ENCODE data around the gene ZDHHC14. TPM values are rescaled to one million over a fixed set of nuclear protein-coding genes. Genes with fewer than 3 reads are reported as not detected.

The ZDHHC14 gene
- total RNA-seq, 1 donor from 2014 or later = 14.4 TPM

- H3K4me3 Mint-ChIP-seq = peak overlapping the region; percentile 13
- H3K9me3 Mint-ChIP-seq = no peaks in the 10 kb centered on the region
- peaks cover 8% of the 10 kb centered on the region for H3K27me3 Mint-ChIP-seq (ENCODE audit: insufficient read depth)
- intact Hi-C loops (cut with micrococcal nuclease) = loop anchor here (2.0 kb wide), 1 partner anchor 227 kb away; no protein-coding TSS in a partner anchor
- peaks cover 21% of the 10 kb centered on the region for H3K36me3 Mint-ChIP-seq (ENCODE audit: low read depth)
- no peak for DNase-seq (ENCODE audit: low spot score)
- peaks cover 55% of the 10 kb centered on the region for H3K4me1 Mint-ChIP-seq (ENCODE audit: low read depth)
- peak overlapping the region; percentile 56 for H3K27ac Mint-ChIP-seq
These were observed 156.6 kb downstream of the ZDHHC14 start for GRCh38 chr6:157537556-157537955.

GRCh38 chr6:157538168-157538567, 157.2 kb downstream of the ZDHHC14 start:
- Mint-ChIP-seq H3K4me3 (no peak overlapping the region), H3K9me3 (no peaks in the 10 kb centered on the region), H3K36me3 (ENCODE audit: low read depth) (peaks cover 21% of the 10 kb centered on the region), H3K27ac (peak overlapping the region; percentile 65), H3K27me3 (ENCODE audit: insufficient read depth) (peaks cover 8% of the 10 kb centered on the region), H3K4me1 (ENCODE audit: low read depth) (peaks cover 52% of the 10 kb centered on the region)
- DNase-seq (ENCODE audit: low spot score) = no peak
- intact Hi-C loops (cut with micrococcal nuclease) = no loop called here

DNA sequence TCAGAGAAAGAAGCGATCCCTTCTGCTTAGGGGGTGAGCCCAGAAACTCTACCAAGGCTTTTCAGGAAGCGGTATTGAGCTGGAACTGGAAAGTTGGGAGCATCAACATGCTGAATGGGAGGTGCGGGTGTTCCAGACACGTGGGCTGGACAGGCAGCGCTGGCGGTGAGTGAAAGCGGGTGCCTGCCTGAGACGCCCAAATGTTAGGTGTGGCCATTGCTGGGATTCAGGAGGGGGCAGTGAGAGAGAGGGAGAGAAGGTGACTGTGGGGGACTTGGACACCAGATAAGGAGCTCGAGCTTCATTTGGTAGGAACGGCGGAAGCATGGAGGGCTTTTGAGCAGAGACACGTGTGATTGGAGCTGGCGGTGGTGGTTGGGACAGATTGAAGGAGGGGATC, 157.7 kb downstream of the ZDHHC14 start:
- peak overlapping the region; percentile 65 for H3K27ac Mint-ChIP-seq
- intact Hi-C loops (cut with micrococcal nuclease) = no loop called here
- no peaks in the 10 kb centered on the region for H3K9me3 Mint-ChIP-seq
- H3K4me1 Mint-ChIP-seq (ENCODE audit: low read depth) = peaks cover 48% of the 10 kb centered on the region
- peaks cover 24% of the 10 kb centered on the region for H3K36me3 Mint-ChIP-seq (ENCODE audit: low read depth)
- no peak overlapping the region for H3K4me3 Mint-ChIP-seq
- peaks cover 8% of the 10 kb centered on the region for H3K27me3 Mint-ChIP-seq (ENCODE audit: insufficient read depth)
- DNase-seq (ENCODE audit: low spot score) = no peak

DNA sequence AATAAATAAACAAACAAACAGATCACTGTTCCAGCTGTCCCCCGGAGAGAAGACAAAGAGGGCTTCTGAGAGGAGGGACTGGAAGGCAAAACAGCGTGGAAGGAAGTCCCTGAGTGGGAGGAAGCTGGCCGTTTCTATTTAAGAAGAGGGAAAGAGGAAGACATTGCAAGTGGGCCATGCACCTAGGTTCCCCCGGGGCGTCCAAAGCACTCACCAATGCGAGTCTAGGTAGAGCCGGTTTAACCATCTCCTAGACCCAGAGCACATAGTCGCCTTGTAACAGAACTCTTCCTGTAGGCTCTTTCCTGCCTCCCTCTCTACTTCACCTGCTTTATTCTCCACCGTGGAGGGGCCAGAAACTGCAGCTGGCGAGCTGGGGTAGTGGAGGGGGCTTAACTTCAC, 158.4 kb downstream of the ZDHHC14 start:
- H3K9me3 Mint-ChIP-seq = no peaks in the 10 kb centered on the region
- no peak for DNase-seq (ENCODE audit: low spot score)
- H3K36me3 Mint-ChIP-seq (ENCODE audit: low read depth) = peaks cover 27% of the 10 kb centered on the region
- peaks cover 8% of the 10 kb centered on the region for H3K27me3 Mint-ChIP-seq (ENCODE audit: insufficient read depth)
- no peak overlapping the region for H3K27ac Mint-ChIP-seq
- no peak overlapping the region for H3K4me3 Mint-ChIP-seq
- H3K4me1 Mint-ChIP-seq (ENCODE audit: low read depth) = peaks cover 48% of the 10 kb centered on the region
- intact Hi-C loops (cut with micrococcal nuclease) = no loop called here

DNA sequence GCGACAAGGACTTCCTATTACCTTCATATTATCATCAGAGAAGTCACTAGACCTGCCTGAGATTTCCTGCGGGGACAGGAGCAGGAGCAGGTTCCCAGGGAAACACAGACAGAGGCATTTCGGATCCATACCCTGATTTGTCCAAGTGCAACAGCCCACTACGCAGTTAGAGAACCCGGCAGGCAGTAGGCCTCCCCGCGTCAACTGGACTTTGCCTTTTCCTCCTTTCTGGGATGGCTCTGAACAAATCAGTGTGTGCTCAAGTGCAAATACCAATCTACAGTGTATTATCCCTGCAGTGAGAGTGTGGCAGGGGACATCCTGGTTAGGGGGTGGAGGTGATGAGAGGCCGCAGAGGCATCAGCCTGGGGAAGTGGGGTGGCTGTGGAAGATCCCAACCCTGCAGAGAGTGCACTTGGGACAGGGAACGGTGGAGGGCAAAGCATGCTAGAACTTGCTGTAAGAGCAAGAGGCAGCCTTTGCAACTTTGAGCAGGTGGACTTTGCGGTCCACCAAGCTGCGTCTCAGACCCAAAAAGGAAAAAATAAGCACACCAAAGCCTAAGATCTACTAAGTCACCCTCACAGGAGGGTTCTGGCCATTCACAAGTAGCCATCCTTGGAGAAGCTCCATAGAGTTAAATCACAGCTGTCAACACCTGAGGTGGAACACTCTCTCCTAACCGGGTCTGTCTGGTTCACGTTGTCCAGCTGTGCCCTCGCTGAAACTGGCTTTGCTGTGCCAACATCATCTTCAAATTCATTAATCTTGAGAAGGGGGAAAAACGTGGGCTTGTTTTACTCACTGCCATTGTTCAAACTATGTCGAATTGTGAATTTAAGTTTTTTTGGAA, 159.1 kb downstream of the ZDHHC14 start:
- Mint-ChIP-seq H3K36me3 (ENCODE audit: low read depth) (peaks cover 34% of the 10 kb centered on the region), H3K27ac (no peak overlapping the region), H3K27me3 (ENCODE audit: insufficient read depth) (peaks cover 8% of the 10 kb centered on the region), H3K4me1 (ENCODE audit: low read depth) (peaks cover 43% of the 10 kb centered on the region), H3K4me3 (no peak overlapping the region), H3K9me3 (no peaks in the 10 kb centered on the region)
- intact Hi-C loops (cut with micrococcal nuclease) = no loop called here
- no peak for DNase-seq (ENCODE audit: low spot score)

DNA sequence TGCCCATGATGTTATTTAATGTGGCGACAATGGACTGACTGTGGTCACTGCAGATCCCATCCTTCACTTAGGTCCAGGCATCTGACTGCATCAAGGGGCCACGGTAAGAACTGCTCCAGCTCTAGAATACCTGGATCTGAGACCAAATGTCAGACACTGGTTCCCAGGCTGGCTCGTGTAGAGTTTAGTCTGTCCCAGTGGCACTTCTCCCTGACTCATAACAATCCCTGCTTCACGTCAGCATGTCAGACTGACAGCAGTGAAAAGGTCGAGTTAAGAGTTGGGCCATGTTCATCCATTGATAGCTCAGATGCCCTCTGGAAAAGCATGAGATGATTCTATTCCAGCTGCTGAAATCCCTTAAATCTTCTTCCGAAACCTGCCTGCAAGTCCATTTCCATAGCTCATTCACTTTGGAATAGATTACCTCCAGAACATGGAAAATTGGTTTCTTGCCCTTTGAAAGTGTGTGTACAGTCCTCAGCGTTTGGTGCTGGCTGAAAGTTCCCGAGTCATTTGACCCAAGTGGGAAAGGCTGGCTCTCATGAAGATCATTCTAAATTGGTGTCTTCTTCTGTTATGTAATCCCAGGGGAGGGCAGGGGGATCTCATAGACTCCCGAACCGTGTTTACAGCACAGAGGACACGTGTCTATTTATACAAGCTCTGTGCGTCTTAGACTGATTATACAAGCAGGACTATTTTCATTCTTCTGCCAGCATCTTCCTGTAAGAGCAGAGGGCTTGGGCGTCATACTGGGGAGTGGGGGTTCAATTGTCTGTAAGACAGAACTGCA, 160.8 kb downstream of the ZDHHC14 start:
- Mint-ChIP-seq H3K27me3 (ENCODE audit: insufficient read depth) (peaks cover 13% of the 10 kb centered on the region), H3K4me1 (ENCODE audit: low read depth) (peaks cover 28% of the 10 kb centered on the region), H3K9me3 (no peaks in the 10 kb centered on the region), H3K27ac (no peak overlapping the region), H3K4me3 (no peak overlapping the region), H3K36me3 (ENCODE audit: low read depth) (peaks cover 29% of the 10 kb centered on the region)
- no peak for DNase-seq (ENCODE audit: low spot score)
- intact Hi-C loops (cut with micrococcal nuclease) = no loop called here

- no peak for DNase-seq (ENCODE audit: low spot score)
- Mint-ChIP-seq H3K4me1 (ENCODE audit: low read depth) (peaks cover 22% of the 10 kb centered on the region), H3K27ac (no peak overlapping the region), H3K4me3 (no peak overlapping the region), H3K9me3 (no peaks in the 10 kb centered on the region), H3K27me3 (ENCODE audit: insufficient read depth) (peaks cover 13% of the 10 kb centered on the region), H3K36me3 (ENCODE audit: low read depth) (peaks cover 30% of the 10 kb centered on the region)
- intact Hi-C loops (cut with micrococcal nuclease) = no loop called here
These were observed 161.6 kb downstream of the ZDHHC14 start for GRCh38 chr6:157542414-157543160.

- intact Hi-C loops (cut with micrococcal nuclease) = no loop called here
- H3K36me3 Mint-ChIP-seq (ENCODE audit: low read depth) = peaks cover 31% of the 10 kb centered on the region
- DNase-seq (ENCODE audit: low spot score) = no peak
- H3K9me3 Mint-ChIP-seq = no peaks in the 10 kb centered on the region
- H3K27ac Mint-ChIP-seq = no peak overlapping the region
- H3K4me1 Mint-ChIP-seq (ENCODE audit: low read depth) = peaks cover 25% of the 10 kb centered on the region
- peaks cover 10% of the 10 kb centered on the region for H3K27me3 Mint-ChIP-seq (ENCODE audit: insufficient read depth)
- H3K4me3 Mint-ChIP-seq = no peak overlapping the region
These were observed 165.3 kb downstream of the ZDHHC14 start for GRCh38 chr6:157546321-157546720.

GRCh38 chr6:157547112-157547511, 166.1 kb downstream of the ZDHHC14 start:
- Mint-ChIP-seq H3K27ac (no peak overlapping the region), H3K27me3 (ENCODE audit: insufficient read depth) (peaks cover 10% of the 10 kb centered on the region), H3K4me1 (ENCODE audit: low read depth) (peaks cover 28% of the 10 kb centered on the region), H3K4me3 (no peak overlapping the region), H3K36me3 (ENCODE audit: low read depth) (peaks cover 31% of the 10 kb centered on the region), H3K9me3 (no peaks in the 10 kb centered on the region)
- intact Hi-C loops (cut with micrococcal nuclease) = no loop called here
- no peak for DNase-seq (ENCODE audit: low spot score)

- Mint-ChIP-seq H3K27me3 (ENCODE audit: insufficient read depth) (peaks cover 10% of the 10 kb centered on the region), H3K36me3 (ENCODE audit: low read depth) (peaks cover 21% of the 10 kb centered on the region), H3K4me3 (no peak overlapping the region), H3K4me1 (ENCODE audit: low read depth) (peaks cover 29% of the 10 kb centered on the region), H3K9me3 (no peaks in the 10 kb centered on the region), H3K27ac (no peak overlapping the region)
- intact Hi-C loops (cut with micrococcal nuclease) = no loop called here
- no peak for DNase-seq (ENCODE audit: low spot score)
These were observed 167.9 kb downstream of the ZDHHC14 start for GRCh38 chr6:157548635-157549467.

DNA sequence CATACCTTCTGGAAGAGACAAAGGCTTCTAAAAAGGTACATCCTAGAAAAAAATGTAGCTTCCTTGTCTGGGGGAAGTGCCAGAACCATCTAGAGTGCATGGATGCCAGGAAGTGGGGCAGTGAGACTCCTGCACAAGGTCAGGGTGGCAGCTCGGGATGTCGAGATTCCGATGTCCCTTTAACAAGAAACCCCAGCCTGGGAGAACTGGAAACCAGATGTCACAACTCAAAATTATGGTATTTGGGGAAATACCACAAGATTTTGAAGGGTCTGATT, 168.4 kb downstream of the ZDHHC14 start:
- no peak for DNase-seq (ENCODE audit: low spot score)
- Mint-ChIP-seq H3K4me3 (no peak overlapping the region), H3K27me3 (ENCODE audit: insufficient read depth) (peaks cover 10% of the 10 kb centered on the region), H3K27ac (no peak overlapping the region), H3K36me3 (ENCODE audit: low read depth) (peaks cover 19% of the 10 kb centered on the region), H3K4me1 (ENCODE audit: low read depth) (peaks cover 29% of the 10 kb centered on the region), H3K9me3 (no peaks in the 10 kb centered on the region)
- intact Hi-C loops (cut with micrococcal nuclease) = no loop called here

Data from activated T-helper 1 cell treated with anti-CD3 and anti-CD28 coated beads, Interleukin-12 subunit alpha, Interleukin-12 subunit beta, Interleukin-2, Interleukin-4 antibody, amounts not matched to agents 30 ng/mL and 10 ng/mL and 1 ng/mL, durations not matched to agents 14 hours and 24 hours and 36 hours (primary cell).